ENCODE results near the gene FBXW7.
"Not testable (repeated sequence)": the region's sequence is repeated elsewhere in the genome, so short reads cannot be mapped to it uniquely, and the experiment has no call there.

Gene FBXW7, protein sequence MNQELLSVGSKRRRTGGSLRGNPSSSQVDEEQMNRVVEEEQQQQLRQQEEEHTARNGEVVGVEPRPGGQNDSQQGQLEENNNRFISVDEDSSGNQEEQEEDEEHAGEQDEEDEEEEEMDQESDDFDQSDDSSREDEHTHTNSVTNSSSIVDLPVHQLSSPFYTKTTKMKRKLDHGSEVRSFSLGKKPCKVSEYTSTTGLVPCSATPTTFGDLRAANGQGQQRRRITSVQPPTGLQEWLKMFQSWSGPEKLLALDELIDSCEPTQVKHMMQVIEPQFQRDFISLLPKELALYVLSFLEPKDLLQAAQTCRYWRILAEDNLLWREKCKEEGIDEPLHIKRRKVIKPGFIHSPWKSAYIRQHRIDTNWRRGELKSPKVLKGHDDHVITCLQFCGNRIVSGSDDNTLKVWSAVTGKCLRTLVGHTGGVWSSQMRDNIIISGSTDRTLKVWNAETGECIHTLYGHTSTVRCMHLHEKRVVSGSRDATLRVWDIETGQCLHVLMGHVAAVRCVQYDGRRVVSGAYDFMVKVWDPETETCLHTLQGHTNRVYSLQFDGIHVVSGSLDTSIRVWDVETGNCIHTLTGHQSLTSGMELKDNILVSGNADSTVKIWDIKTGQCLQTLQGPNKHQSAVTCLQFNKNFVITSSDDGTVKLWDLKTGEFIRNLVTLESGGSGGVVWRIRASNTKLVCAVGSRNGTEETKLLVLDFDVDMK

DNA sequence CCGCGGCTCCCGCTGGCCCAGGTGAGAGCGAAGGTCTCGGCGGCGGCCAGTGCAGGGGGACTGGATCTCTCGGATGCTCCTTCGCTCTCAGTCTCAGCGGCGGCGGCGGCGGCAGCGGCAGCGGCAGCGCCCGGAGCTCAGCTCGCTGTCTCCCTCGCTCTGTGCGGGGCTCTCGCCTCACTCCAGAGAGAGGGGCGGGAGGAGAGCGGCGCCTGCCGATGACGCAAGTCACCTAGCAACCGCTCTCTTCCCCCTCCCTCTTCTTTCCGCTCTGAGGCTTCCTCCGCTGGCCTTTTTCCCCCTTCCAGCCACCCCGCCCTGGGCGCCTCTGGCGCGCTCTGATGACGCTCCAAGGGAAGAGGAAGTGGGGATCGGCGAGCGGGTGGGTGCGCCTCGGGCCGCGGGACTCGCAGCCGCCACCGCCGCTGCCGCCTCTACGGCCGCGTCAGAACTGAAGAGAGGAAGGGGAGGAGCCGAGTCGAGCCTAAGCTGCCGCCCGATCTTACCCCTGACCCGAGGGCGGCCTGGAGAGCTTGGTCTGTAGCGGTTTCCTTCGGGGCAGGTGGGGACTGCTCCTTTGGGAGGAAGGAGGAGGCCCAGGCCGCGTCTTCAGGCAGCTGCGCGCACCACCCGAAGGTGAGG is at the start of gene FBXW7:
FBXW7 (minus strand) TSS at position 190 of the 642 bp plus-strand sequence. CDS start 124,289 bp downstream, outside the sequence.
- DNase-seq, result peak; percentile 100

- no peak for DNase-seq
Measured at GRCh38 chr4:152585023-152585441, 49.1 kb upstream of the FBXW7 start.

DNA sequence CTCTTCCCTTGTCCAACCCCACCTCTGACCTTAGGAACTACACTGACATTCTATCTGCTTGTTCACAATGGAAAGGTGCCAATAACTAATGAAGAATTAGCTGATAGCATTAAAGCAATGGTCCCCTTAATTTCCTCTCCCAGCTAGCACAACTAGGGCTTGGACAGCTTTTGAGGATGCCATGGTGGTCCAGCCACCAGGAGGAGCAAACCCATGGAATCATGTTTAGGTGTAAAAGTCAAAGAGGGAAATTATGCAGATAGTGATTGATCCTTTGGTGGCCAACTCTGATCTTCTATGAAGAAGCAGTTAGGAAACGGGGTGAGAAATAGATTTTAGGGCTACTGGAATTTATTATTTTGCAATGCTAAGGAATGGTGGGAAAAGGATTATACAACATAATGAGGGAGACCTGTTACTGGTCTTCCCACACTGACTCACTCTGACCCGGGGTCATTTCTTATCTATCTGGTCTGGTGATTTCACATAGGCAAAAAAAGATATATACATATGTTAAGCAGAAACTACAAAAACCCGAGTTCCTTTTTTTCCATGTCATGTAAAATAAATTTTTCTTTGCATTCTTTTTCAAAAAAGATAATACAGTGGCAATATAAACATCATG is 45.8 kb upstream of the FBXW7 start:
- DNase-seq, result no peak

DNA sequence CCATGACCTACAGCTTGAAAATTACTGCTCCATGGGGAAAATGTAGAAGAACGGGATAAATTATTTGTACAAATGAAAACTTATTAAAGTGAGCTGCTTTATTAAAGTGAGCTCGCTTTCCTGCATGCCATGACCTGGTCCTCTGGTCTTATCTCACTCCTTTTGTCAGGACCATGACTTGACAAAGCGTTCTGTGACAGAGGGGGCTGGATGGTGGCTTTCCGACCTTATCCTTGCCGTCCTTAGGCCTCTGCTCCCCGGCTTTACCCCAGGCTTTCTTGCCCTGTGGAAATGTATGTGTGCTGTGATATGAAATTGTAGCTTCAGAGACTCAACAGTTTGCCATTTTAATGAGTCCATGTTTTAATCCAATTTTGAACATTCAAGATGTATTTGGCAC is 44.0 kb upstream of the FBXW7 start:
- DNase-seq, result no peak

GRCh38 chr4:152579107-152579764 is 43.3 kb upstream of the FBXW7 start:
- no peak for DNase-seq

GRCh38 chr4:152578670-152579069 is 42.8 kb upstream of the FBXW7 start:
- no peak for DNase-seq

- DNase-seq, result no peak
Measured at GRCh38 chr4:152577708-152578396, 42.0 kb upstream of the FBXW7 start.

GRCh38 chr4:152575533-152575932 is 39.6 kb upstream of the FBXW7 start:
- no peak for DNase-seq

- DNase-seq, result no peak
Measured at GRCh38 chr4:152573861-152574260, 38.0 kb upstream of the FBXW7 start.

- DNase-seq, result no peak
Measured at GRCh38 chr4:152572417-152573086, 36.7 kb upstream of the FBXW7 start.

GRCh38 chr4:152571770-152572169 is 35.9 kb upstream of the FBXW7 start:
- DNase-seq, result no peak

- no peak for DNase-seq
Measured at GRCh38 chr4:152571296-152571695, 35.4 kb upstream of the FBXW7 start.

- no peak for DNase-seq
Measured at GRCh38 chr4:152565333-152565732, 29.4 kb upstream of the FBXW7 start.

DNA sequence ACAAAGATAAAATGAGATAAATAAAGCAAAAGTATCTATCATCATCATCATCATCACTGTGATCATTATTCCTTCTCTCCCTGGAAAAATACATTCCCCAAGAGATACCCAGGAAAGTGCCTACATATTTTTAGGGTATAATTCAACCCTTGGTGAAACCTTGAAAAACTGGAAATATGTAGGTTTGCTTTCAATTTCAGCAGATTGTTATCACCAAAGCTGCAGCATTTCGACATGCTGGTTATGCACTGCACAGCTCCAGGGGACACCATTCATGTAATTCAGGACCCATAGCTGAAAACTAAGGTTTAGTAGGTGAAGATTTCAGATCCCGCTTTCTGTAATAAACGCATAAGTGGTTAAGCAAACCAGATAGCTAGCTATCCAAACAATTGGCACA is 28.4 kb upstream of the FBXW7 start:
- no peak for DNase-seq

DNA sequence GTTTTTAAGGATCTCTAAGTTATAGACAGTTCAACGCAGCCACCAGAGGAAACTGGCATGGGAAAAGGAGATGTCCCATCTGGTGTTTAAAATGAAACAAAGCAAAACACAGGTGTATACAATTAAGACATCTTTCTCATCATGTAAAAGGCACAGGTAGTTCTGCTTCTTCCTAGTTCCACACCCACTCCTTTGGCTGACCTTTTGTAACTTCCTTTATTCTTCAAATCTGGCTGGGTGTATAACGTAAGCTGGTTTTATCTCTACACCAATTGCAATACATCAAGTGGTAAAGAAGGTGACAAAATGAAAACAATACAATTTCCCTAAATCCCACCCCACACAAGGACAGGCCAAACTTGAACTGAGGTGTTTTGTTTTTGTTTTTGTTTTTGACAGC is 27.3 kb upstream of the FBXW7 start:
- DNase-seq, result no peak

GRCh38 chr4:152559641-152560040 is 23.7 kb upstream of the FBXW7 start:
- DNase-seq, result no peak

GRCh38 chr4:152558396-152558795 is 22.5 kb upstream of the FBXW7 start:
- DNase-seq, result no peak

GRCh38 chr4:152556834-152557233 is 20.9 kb upstream of the FBXW7 start:
- DNase-seq, result no peak

- no peak for DNase-seq
Measured at GRCh38 chr4:152556283-152556682, 20.4 kb upstream of the FBXW7 start.

DNA sequence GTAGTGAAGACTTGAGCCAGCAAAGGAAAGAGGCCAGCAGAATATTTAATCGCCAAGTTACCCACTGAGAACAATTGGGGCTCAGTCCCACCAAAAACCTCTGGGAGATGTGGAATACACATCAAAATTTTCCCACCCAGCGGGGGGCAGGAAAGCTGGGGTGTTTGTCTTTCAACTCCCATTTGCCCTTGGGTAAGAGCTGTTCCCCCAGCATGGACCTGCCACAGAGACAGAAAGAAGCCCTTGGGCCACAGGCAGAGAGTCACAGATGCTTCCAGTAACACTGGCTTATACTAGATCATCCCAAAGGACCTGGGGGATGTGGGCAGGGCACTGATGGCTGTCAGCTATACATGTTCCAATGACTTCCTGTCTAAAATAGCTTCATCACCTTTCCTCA is 18.9 kb upstream of the FBXW7 start:
- no peak for DNase-seq

GRCh38 chr4:152550687-152551086 is 14.8 kb upstream of the FBXW7 start:
- DNase-seq, result not testable (repeated sequence)

DNA sequence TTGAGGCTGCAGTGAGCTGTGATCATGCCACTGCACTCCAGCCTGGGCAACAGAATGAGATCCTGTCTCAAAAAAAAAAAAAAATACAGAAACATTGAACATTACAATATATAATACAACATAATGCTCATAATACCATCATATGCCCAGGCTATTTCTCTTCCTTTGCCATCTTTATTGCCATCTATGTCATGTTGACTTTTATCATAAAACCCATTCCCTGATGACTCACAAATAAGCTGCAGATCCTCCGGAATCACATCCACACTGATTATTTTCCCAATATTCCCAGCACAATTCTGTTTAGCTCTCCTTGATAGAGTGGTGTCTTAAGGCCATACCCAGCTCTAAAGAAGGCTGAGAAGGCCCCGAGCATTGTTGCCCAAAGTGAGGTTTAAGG is 9.2 kb upstream of the FBXW7 start:
- DNase-seq, result no peak
